Motor neuron (in vitro differentiated cells): Measurements from ENCODE around the gene GNG13. TPM values are rescaled to one million over a fixed set of nuclear protein-coding genes. Genes with fewer than 3 reads are reported as not detected.
"Not testable (repeated sequence)": the region's sequence is repeated elsewhere in the genome, so short reads cannot be mapped to it uniquely, and the experiment has no call there.

Source experiments
- ATAC-seq, 8 experiments: fragments of 200-7000 bp; cut with Tn5 transposase; replicated peaks in 6 of 8; 2 replicates each; pipeline ENCODE4 v1.8.0; 2021; ENCODE audit warnings: mild to moderate bottlenecking in 8 of 8, moderate library complexity in 8 of 8
- H3K27ac ChIP-seq, 2 donors: fragments of 250-450 bp; sonication (Bioruptor Pico); 2 replicates each; pipeline ENCODE4 v1.9.0; 2021; ENCODE audit warnings: antibody characterized with exemption in 2 of 2, mild to moderate bottlenecking in 2 of 2, moderate library complexity in 1 of 2
- H3K4me1 ChIP-seq, 2 donors: fragments of 250-450 bp; sonication (Bioruptor Pico); replicated peaks in 1 of 2; 2 replicates each; pipeline ENCODE4 v1.6.1; 2021; ENCODE audit warnings: antibody characterized with exemption in 2 of 2, mild to moderate bottlenecking in 2 of 2, moderate library complexity in 1 of 2
- H3K4me3 ChIP-seq, 5 donors: fragments of 250-450 bp; sonication (Bioruptor Pico); 2 replicates each; pipeline ENCODE4 v1.9.0; 2021; ENCODE audit warnings: antibody characterized with exemption in 5 of 5, mild to moderate bottlenecking in 5 of 5, moderate library complexity in 4 of 5
- WGBS, 10 experiments: fragments of 450-650 bp; shearing (Covaris generic); methylation state at CpG; one replicate each; pipeline ENCODE4 v1.0.0; 2022; 5-methylcytosine and 5-hydroxymethylcytosine counted together
- in situ Hi-C, 9 experiments: fragments of 400-800 bp; cut with MboI; loops; one replicate each; pipeline ENCODE4 v1.15.0; 2021; ENCODE audit warnings: low sequenced_read_pairs in 9 of 9, low pct_unique_long_range_greater_than_20kb in 2 of 9; ENCODE audit not compliant: unreplicated experiment in 9 of 9
- total RNA-seq, 8 experiments: library from RNA; unstranded; fragments of 300-600 nt; gene quantifications; 2 replicates each; pipeline versions ENCODE4 v1.2.3 to v1.2.4, GENCODE V29; 2022

Gene GNG13
- total RNA-seq, 8 experiments from 2014 or later, result 0.56 to 2.8 (median 0.85) TPM; not detected in 3

DNA sequence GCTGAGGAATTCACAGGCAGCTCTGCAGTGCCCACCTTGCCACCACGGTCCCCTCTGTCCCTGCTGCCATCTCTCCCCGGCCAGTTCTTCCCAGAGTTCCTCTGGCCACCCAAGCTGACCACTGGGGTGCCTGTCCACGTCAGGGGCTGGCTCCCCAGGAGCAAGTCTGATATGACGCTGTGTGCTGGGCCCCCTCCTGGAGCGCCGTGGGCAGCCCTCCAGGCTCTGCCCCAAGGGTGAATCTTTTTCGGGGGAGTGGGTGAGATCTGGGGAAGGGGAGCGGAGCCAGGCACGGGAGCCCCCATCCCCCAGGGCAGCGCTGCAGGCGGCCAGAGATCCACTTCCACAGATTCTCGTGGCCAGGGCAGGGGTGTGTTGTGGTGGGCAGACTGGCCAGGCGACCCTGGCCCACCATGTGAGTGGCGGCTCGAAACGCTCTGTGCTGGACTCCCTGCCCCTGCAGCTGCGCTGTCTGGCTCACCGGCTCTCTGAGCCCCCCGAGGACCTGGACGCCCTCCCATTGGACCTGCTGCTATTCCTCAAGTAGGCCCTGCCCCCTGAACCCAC lies 36.3 kb downstream of the GNG13 start:
- ATAC-seq, result no peak
- in situ Hi-C loops, result no loop called here
- no CpG with 5 or more reads among the region's 20 CpGs for WGBS, 10 experiments

DNA sequence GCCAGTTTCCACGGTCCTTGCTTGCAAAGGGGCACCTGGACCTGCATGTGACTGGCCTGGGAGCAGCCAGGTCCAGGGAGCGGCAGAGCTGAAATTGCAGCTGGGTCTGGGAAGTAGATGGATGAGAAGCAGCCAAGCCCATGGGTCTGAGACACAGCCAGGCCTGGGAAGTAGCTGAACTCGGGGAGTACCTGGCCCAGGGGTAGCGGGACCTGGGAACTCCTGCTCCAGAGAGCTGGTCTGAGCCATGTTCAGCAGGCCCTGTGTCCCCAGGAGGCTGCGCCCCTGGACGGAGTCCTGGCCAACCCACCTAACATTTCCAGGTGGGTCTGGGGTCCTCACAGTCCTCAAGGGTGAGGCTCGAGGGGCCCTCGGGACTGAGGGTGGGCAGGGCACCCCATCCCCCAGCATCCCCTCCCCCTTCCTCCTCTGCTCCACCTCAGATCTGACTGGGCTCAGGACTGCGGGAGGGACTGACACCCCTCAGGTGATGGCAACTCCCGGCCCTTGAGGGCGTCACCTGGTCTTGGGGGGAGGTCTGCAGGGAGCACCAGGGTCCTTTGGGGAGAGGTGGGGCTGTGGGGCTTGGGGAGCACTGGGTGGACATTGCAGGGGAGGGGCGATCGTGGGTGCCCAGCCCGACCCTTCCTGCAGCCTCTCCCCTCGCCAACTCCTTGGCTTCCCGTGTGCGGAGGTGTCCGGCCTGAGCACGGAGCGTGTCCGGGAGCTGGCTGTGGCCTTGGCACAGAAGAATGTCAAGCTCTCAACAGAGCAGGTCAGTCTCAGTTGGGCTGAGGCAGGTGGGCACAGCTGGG lies 37.0 kb downstream of the GNG13 start:
- in situ Hi-C loops, result no loop called here
- Histone ChIP-seq H3K27ac (no peak overlapping the region), H3K4me3 (no peak overlapping the region), H3K4me1 (peaks cover 8 to 13% of the 10 kb centered on the region in 2 donors)
- no peak for ATAC-seq
- 17 to 100% methylated on average over 1 of the region's 21 CpGs; no CpG with 5 or more reads in 8 of the 10 experiments for WGBS, 10 experiments

More for the DNA sequence above, 36.3 kb downstream of the GNG13 start:
- peaks cover 11 to 18% of the 10 kb centered on the region in 2 donors for H3K4me1 ChIP-seq
- no peak overlapping the region for H3K4me3 ChIP-seq
- H3K27ac ChIP-seq, result no peak overlapping the region

DNA sequence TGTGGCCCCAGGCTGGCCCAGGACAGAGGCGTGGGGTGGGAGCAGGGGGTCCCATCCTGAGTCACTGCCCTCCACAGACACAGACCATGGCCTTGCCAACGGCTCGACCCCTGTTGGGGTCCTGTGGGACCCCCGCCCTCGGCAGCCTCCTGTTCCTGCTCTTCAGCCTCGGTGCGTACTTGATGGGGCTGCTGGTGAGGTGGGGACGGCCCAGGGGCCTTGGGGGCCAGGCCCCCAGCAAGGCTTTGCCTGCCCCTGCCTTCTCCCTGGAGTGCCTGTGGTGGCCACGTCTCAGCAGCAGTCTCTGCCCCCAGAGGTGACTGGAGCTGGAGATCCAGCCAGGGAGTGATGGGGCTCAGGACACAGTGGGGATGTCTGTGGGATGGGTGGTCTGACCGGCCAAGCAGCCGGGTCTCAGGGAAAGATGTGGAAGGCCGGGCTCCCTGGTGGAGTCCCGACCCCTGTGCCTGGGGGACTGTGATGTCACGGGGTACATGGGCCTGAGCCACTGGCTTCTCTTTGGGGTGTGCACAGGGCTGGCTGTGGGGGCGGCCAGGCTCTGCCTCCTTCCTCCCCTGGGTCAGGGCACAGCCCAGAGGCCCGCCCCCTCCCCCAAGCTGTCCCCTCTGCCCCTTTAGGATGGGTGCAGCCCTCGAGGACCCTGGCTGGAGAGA lies 37.8 kb downstream of the GNG13 start:
- no peak overlapping the region for H3K27ac ChIP-seq
- 44% methylated on average over 5 of the region's 17 CpGs; no CpG with 5 or more reads in 9 of the 10 experiments for WGBS, 10 experiments
- H3K4me1 ChIP-seq, result peaks cover 5 to 7% of the 10 kb centered on the region in 2 donors
- in situ Hi-C loops, result no loop called here
- no peak overlapping the region for H3K4me3 ChIP-seq
- ATAC-seq, result peak in 1 of 8 experiments; percentile 1

- 80 to 83% methylated on average over 1 of the region's 22 CpGs; no CpG with 5 or more reads in 8 of the 10 experiments for WGBS, 10 experiments
- no peak overlapping the region for H3K27ac ChIP-seq
- peak; percentile 37 to 65 (median 56) for ATAC-seq
- in situ Hi-C loops, result no loop called here
- no peak overlapping the region for H3K4me3 ChIP-seq
- H3K4me1 ChIP-seq, result peaks cover 5 to 7% of the 10 kb centered on the region in 2 donors
Observed at GRCh38 chr16:761625-762513, 38.7 kb downstream of the GNG13 start.

- Histone ChIP-seq H3K27ac (peak within 1 kb of the TSS in 1 of 2 donors; percentile 14), H3K4me3 (no peak within 1 kb of the TSS), H3K4me1 (peaks cover 5 to 7% of the 10 kb centered on the region in 2 donors)
- 53 to 100% (median 86%) methylated on average over 1 to 9 of the region's 37 CpGs; no CpG with 5 or more reads in 4 of the 10 experiments for WGBS, 10 experiments
- peak in 2 of 8 experiments; percentile 10 to 47 for ATAC-seq
- in situ Hi-C loops, result no loop called here
Observed at GRCh38 chr16:760545-761343, 39.8 kb downstream of the GNG13 start, which contains the start of gene MSLN. Gene MSLN (plus strand): TSS chr16:760734. CDS start chr16:762681, 1,947 bp downstream.

DNA sequence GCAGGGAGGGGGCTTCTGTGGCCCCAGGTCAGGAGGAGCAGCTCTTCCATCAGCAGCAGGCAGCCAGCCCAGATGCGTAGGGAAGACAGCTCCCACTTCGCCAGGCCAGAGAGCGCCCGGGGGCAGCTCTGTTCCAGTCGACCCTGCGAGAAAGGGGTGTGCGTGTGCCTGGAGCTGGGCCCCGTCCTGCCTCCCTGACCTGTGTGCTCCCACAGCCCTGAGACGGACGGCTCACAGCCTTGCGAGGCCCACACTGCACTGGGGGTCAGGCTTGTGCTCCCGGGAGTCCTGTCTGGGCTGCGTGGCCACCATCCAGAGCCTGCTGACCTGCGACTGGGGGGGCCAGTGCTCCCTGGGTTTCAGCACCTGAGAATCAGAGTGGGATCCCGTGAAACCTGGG lies 40.5 kb downstream of the GNG13 start:
- H3K4me1 ChIP-seq, result peaks cover 3 to 7% of the 10 kb centered on the region in 2 donors
- no peak overlapping the region for H3K27ac ChIP-seq
- no peak overlapping the region for H3K4me3 ChIP-seq
- in situ Hi-C loops, result no loop called here
- no peak for ATAC-seq
- WGBS, 10 experiments, result 30 to 80% methylated on average over 1 to 2 of the region's 15 CpGs; no CpG with 5 or more reads in 8 of the 10 experiments

- in situ Hi-C loops, result no loop called here
- Histone ChIP-seq H3K4me1 (peaks cover 0 to 7% of the 10 kb centered on the region in 2 donors), H3K4me3 (no peak overlapping the region), H3K27ac (peak overlapping the region in 1 of 2 donors; percentile 14)
- WGBS, 10 experiments, result 43 to 100% (median 93%) methylated on average over 1 to 17 of the region's 34 CpGs; no CpG with 5 or more reads in 2 of the 10 experiments
- no peak for ATAC-seq
Observed at GRCh38 chr16:759110-759910, 41.2 kb downstream of the GNG13 start.

GRCh38 chr16:756428-756827 lies 44.1 kb downstream of the GNG13 start:
- no peak overlapping the region for H3K27ac ChIP-seq
- H3K4me1 ChIP-seq, result peaks cover 10% of the 10 kb centered on the region in 2 donors
- 0 to 100% (median 79%) methylated on average over 1 to 5 of the region's 5 CpGs; no CpG with 5 or more reads in 1 of the 10 experiments for WGBS, 10 experiments
- in situ Hi-C loops, result no loop called here
- peak in 5 of 8 experiments; percentile 17 to 99 (median 27) for ATAC-seq
- H3K4me3 ChIP-seq, result no peak overlapping the region

GRCh38 chr16:754656-755055 lies 45.9 kb downstream of the GNG13 start:
- ATAC-seq, result peak in 3 of 8 experiments; percentile 10 to 20 (median 13)
- WGBS, 10 experiments, result 17 to 78% (median 63%) methylated on average over 1 to 8 of the region's 11 CpGs; no CpG with 5 or more reads in 1 of the 10 experiments
- Histone ChIP-seq H3K4me3 (no peak overlapping the region), H3K4me1 (peaks cover 13 to 20% of the 10 kb centered on the region in 2 donors), H3K27ac (no peak overlapping the region)
- in situ Hi-C loops, result no loop called here

DNA sequence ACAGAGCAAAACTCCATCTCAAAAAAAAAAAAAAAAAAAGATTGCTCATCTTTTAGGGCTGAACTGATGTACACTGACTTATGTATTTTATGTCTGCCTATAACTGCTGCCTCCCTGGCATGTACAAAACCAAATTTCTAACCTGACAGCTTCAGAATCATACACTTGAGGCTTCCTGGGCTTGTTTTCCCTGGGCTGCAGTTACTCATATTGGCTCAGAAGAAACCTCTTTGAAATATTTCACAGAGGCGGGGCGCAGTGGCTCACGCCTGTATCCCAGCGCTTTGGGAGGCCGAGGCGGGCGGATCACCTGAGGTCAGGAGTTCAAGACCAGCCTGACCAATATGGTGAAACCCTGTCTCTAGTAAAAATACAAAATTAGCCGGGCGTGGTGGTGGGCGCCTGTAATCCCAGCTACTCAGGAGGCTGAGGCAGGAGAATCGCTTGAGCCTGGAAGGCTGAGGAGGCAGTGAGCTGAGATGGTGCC lies 46.4 kb downstream of the GNG13 start:
- WGBS, 10 experiments, result 20 to 100% (median 88%) methylated on average over 1 to 5 of the region's 11 CpGs; no CpG with 5 or more reads in 2 of the 10 experiments
- ATAC-seq, H3K4me3 ChIP-seq, in situ Hi-C loops, H3K27ac ChIP-seq: not testable (repeated sequence)
- H3K4me1 ChIP-seq, result peaks cover 13 to 20% of the 10 kb centered on the region in 2 donors

GRCh38 chr16:752007-752312 lies 48.6 kb downstream of the GNG13 start:
- Histone ChIP-seq H3K27ac (peak overlapping the region in 1 of 2 donors; percentile 28), H3K4me3 (no peak overlapping the region), H3K4me1 (peaks cover 13 to 20% of the 10 kb centered on the region in 2 donors)
- WGBS, 10 experiments, result 6 to 35% (median 17%) methylated on average over 4 to 10 of the region's 10 CpGs; no CpG with 5 or more reads in 6 of the 10 experiments
- ATAC-seq, result peak in 5 of 8 experiments; percentile 15 to 60 (median 34)
- in situ Hi-C loops, result no loop called here
